Measurements from ENCODE around the gene PRMT2. TPM values are rescaled to one million over a fixed set of nuclear protein-coding genes. Genes with fewer than 3 reads are reported as not detected.

PRMT2 gene
- total and polyA plus RNA-seq, 8 donors, result 91.7 to 153 (median 141) TPM

DNA sequence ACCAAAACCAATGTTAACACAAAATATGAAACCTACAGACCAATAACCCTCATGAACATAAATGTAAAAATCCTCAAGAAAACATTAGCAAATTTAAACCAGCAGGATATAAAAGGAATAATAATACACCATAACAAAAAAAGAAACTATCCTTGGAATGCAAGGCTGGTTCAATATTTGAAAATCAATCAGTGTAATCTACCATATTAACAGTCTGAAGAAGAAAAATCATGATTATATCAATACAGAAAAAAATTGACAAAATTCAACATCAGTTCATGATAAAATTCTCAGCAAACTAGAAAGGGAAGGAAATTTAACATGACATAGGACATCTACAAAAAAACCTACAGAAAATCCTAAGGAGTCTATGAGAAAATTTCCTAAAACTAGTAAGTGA is 19.8 kb downstream of the PRMT2 start:
- TF ChIP-seq, protein P1, sequence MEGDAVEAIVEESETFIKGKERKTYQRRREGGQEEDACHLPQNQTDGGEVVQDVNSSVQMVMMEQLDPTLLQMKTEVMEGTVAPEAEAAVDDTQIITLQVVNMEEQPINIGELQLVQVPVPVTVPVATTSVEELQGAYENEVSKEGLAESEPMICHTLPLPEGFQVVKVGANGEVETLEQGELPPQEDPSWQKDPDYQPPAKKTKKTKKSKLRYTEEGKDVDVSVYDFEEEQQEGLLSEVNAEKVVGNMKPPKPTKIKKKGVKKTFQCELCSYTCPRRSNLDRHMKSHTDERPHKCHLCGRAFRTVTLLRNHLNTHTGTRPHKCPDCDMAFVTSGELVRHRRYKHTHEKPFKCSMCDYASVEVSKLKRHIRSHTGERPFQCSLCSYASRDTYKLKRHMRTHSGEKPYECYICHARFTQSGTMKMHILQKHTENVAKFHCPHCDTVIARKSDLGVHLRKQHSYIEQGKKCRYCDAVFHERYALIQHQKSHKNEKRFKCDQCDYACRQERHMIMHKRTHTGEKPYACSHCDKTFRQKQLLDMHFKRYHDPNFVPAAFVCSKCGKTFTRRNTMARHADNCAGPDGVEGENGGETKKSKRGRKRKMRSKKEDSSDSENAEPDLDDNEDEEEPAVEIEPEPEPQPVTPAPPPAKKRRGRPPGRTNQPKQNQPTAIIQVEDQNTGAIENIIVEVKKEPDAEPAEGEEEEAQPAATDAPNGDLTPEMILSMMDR (IDR thresholded peaks at IDR 0.05), result no peak
- Histone ChIP-seq H3K27me3 (no peaks in the 10 kb centered on the region), H3K4me1 (no peaks in the 10 kb centered on the region), H3K4me3 (no peak overlapping the region), H3K27ac (no peak overlapping the region), H3K9me3 (peaks cover 0 to 17% of the 10 kb centered on the region in 2 donors), H3K36me3 (peaks cover 6 to 99% of the 10 kb centered on the region in 2 donors)
- intact Hi-C loops (cut with DNase I), result no loop called here
- no peak for DNase-seq
- ATAC-seq, result no peak

DNA sequence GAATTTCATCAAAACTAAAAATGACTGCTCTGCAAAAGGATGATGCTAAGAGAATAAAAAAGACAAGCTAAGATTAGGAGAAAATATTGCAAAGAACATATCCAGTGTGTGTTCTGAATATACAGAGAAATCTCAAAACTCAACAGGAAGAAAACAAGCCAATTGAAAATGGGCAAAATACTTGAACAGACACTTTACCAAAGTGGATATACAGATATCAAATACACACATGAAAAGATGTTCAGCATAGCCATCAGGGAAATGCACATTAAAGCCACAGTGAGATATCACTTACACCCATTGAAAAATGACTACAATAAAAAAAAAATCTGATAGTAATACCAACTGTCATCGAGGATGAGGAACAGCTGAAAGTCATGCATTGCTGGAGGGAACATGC is 21.3 kb downstream of the PRMT2 start:
- intact Hi-C loops (cut with DNase I), result no loop called here
- Histone ChIP-seq H3K4me1 (no peaks in the 10 kb centered on the region), H3K27me3 (no peaks in the 10 kb centered on the region), H3K27ac (no peak overlapping the region), H3K4me3 (no peak overlapping the region), H3K9me3 (peaks cover 0 to 17% of the 10 kb centered on the region in 2 donors), H3K36me3 (peaks cover 6 to 96% of the 10 kb centered on the region in 2 donors)
- DNase-seq (no peak), ATAC-seq (no peak)
- TF ChIP-seq, protein P1 (IDR thresholded peaks at IDR 0.05), result no peak

DNA sequence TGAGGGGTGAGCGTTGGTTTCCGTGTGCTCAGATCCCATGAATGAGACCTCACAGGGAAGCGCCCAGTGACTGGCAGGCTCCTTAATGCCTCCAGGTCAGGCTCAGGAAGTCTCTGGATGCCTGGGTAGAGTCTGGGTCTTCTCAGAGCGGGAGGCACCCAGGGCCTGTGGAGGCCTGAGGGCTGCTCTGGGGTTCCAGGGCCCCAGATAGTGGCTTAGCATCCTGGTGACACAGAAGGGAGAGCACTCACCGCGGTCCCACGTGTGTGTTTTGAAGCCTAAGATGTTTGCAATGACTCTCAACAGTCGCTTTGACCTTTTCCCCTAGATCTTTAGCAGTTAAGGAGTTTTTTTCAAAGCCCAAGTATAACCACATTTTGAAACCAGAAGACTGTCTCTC is 25.0 kb downstream of the PRMT2 start:
- intact Hi-C loops (cut with DNase I), result no loop called here
- peak; percentile 22 for ATAC-seq
- TF ChIP-seq, protein P1 (IDR thresholded peaks at IDR 0.05), result no peak

GRCh38 chr21:46661211-46661625 is 25.7 kb downstream of the PRMT2 start:
- H3K9me3 ChIP-seq, result no peaks in the 10 kb centered on the region
- intact Hi-C loops (cut with DNase I), result no loop called here
- no peaks in the 10 kb centered on the region for H3K27me3 ChIP-seq
- H3K4me1 ChIP-seq, result no peaks in the 10 kb centered on the region
- no peak overlapping the region for H3K27ac ChIP-seq
- peaks cover 0 to 90% of the 10 kb centered on the region in 2 donors for H3K36me3 ChIP-seq
- ATAC-seq (peak; percentile 97), DNase-seq (peak in 3 of 4 donors; percentile 62 to 85 (median 68))
- TF ChIP-seq, protein P1 (IDR thresholded peaks at IDR 0.05), result peak; percentile 65 to 73
- H3K4me3 ChIP-seq, result no peak overlapping the region

More for the DNA sequence above, 25.0 kb downstream of the PRMT2 start:
- Histone ChIP-seq H3K9me3 (peaks cover 0 to 4% of the 10 kb centered on the region in 2 donors), H3K4me1 (no peaks in the 10 kb centered on the region), H3K27me3 (no peaks in the 10 kb centered on the region), H3K27ac (no peak overlapping the region), H3K4me3 (no peak overlapping the region), H3K36me3 (peaks cover 0 to 94% of the 10 kb centered on the region in 2 donors)
- DNase-seq, result no peak

DNA sequence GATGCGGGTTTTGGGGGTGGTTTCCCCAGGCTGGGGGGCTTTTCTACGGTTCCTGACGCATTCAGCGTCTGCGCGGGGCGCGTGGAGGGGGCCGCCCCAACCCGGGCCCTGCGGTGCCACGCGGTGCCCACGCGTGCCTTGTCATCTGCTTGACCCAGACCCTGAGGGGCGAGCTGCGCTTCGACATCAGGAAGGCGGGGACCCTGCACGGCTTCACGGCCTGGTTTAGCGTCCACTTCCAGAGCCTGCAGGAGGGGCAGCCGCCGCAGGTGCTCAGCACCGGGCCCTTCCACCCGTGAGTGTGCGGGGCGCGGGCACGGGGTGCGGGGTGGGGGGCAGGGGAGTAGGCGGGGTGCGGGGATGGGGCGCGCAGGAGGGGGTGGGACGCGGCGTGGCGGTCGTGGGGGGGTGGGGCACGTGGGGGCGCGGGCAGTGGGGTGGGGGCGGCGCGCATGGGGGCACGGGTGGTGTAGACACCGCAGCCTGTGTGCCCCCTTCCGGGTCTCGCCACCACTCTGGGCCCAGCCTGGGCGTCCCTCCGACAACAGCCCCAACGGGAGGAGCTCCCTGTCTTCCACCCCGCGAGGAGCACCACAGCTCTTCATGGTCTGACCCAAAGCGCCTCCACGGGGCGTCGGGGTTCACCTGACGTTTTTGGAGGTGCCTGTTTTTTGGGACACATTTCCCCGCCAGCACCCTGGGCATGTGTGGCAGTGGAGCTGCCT is 26.3 kb downstream of the PRMT2 start:
- Histone ChIP-seq H3K27me3 (peaks cover 0 to 4% of the 10 kb centered on the region in 2 donors), H3K27ac (no peak overlapping the region), H3K9me3 (no peaks in the 10 kb centered on the region), H3K4me1 (peaks cover 0 to 2% of the 10 kb centered on the region in 2 donors), H3K4me3 (no peak overlapping the region), H3K36me3 (peaks cover 0 to 84% of the 10 kb centered on the region in 2 donors)
- TF ChIP-seq, protein P1 (IDR thresholded peaks at IDR 0.05), result no peak
- intact Hi-C loops (cut with DNase I), result no loop called here
- ATAC-seq, result peak; percentile 7
- DNase-seq, result no peak

All from left lung (tissue), 10 donors.